T-helper 17 cell (primary cell): ENCODE data around the gene LHFPL3. TPM values are rescaled to one million over a fixed set of nuclear protein-coding genes. Genes with fewer than 3 reads are reported as not detected.

Experiments used
- ATAC-seq: fragments of 150-1000 bp; cut with Tn5 transposase; 2 replicates; pipeline ENCODE4 v1.10.0; 2021; ENCODE audit warnings: mild to moderate bottlenecking, moderate library complexity
- DNase-seq, 3 donors: peaks; one replicate each; pipeline versions ENCODE4 v3.0.0 to v3.0.0-alpha.2; 2020 to 2021
- H3K9me3 ChIP-seq: one replicate; pipeline ENCODE4 v1.7.0; 2013; ENCODE audit warnings: low read length, mild to moderate bottlenecking; ENCODE audit not compliant: control insufficient read depth, poor library complexity, severe bottlenecking
- H3K27ac Mint-ChIP-seq: one replicate; pipeline ENCODE4 v1.8.0; 2022; ENCODE audit warnings: mild to moderate bottlenecking, moderate library complexity, mixed read lengths
- H3K27me3 Mint-ChIP-seq: one replicate; pipeline ENCODE4 v1.8.0; 2022; ENCODE audit warnings: mixed read lengths
- H3K36me3 Mint-ChIP-seq: one replicate; pipeline ENCODE4 v1.8.0; 2022; ENCODE audit warnings: low read depth, mixed read lengths
- H3K4me1 Mint-ChIP-seq: one replicate; pipeline ENCODE4 v1.8.0; 2022; ENCODE audit warnings: mild to moderate bottlenecking, mixed read lengths
- H3K4me3 Mint-ChIP-seq: one replicate; pipeline ENCODE4 v1.8.0; 2022; ENCODE audit warnings: mild to moderate bottlenecking, moderate library complexity, mixed read lengths
- total RNA-seq, 4 donors: library from RNA in 2 of 4; stranded (reverse) in 2 of 4; gene quantifications; one replicate each; pipeline ENCODE4 v1.2.3 and lab custom pipeline; 2022 to 2026

The LHFPL3 gene
- total RNA-seq, 2 donors from 2014 or later = not detected

- Mint-ChIP-seq H3K4me1 (peaks cover 8% of the 10 kb centered on the region), H3K36me3 (no peaks in the 10 kb centered on the region), H3K27me3 (peaks cover 3% of the 10 kb centered on the region), H3K4me3 (peak overlapping the region; percentile 36), H3K27ac (peak overlapping the region; percentile 29)
- ATAC-seq = no peak
- no peak for DNase-seq
- H3K9me3 ChIP-seq = no peaks in the 10 kb centered on the region
Observed at GRCh38 chr7:104878577-104878976, 550.2 kb downstream of the LHFPL3 start.

DNA sequence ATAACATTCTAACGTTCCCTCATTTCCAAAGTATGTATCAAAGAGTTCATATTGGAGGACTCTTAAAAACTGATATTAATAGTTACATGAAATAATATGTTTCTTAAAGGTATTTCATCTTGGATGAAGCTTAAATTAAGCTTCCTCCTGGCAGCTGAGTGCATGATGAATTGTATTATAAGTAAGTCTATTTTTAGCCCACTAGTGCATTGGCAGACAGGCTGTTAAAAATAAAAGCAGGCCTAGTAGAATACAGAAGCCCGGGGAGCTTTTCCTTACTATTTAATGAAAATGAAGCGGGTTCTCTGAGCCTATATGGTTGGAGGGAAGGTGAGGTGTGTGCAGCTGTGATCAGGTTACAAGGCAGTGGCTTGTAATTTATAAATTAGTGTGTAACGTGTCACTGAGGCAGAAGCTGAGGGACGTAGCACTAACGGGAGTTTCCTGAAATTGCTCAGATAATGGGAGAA, 554.9 kb downstream of the LHFPL3 start:
- H3K4me1 Mint-ChIP-seq = peaks cover 8% of the 10 kb centered on the region
- H3K4me3 Mint-ChIP-seq = no peak overlapping the region
- H3K27ac Mint-ChIP-seq = no peak overlapping the region
- H3K27me3 Mint-ChIP-seq = peaks cover 22% of the 10 kb centered on the region
- no peak for ATAC-seq
- no peaks in the 10 kb centered on the region for H3K9me3 ChIP-seq
- DNase-seq = no peak
- H3K36me3 Mint-ChIP-seq = peaks cover 2% of the 10 kb centered on the region

GRCh38 chr7:104883718-104884452, 555.5 kb downstream of the LHFPL3 start:
- Mint-ChIP-seq H3K27ac (no peak overlapping the region), H3K4me1 (peaks cover 2% of the 10 kb centered on the region), H3K27me3 (peaks cover 22% of the 10 kb centered on the region), H3K4me3 (no peak overlapping the region), H3K36me3 (peaks cover 5% of the 10 kb centered on the region)
- DNase-seq = peak; percentile 59 to 66 (median 62)
- no peaks in the 10 kb centered on the region for H3K9me3 ChIP-seq
- ATAC-seq = peak; percentile 87

- Mint-ChIP-seq H3K4me3 (no peak overlapping the region), H3K27me3 (peaks cover 30% of the 10 kb centered on the region), H3K27ac (no peak overlapping the region), H3K36me3 (peaks cover 5% of the 10 kb centered on the region), H3K4me1 (peaks cover 2% of the 10 kb centered on the region)
- DNase-seq (no peak), ATAC-seq (no peak)
- H3K9me3 ChIP-seq = no peaks in the 10 kb centered on the region
Observed at GRCh38 chr7:104886651-104887050, 558.2 kb downstream of the LHFPL3 start.

- ATAC-seq = no peak
- Mint-ChIP-seq H3K27me3 (peaks cover 34% of the 10 kb centered on the region), H3K36me3 (peaks cover 5% of the 10 kb centered on the region), H3K27ac (no peak overlapping the region), H3K4me1 (no peaks in the 10 kb centered on the region), H3K4me3 (no peak overlapping the region)
- no peaks in the 10 kb centered on the region for H3K9me3 ChIP-seq
- DNase-seq = no peak
Observed at GRCh38 chr7:104890216-104890615, 561.8 kb downstream of the LHFPL3 start.

GRCh38 chr7:104891949-104892348, 563.5 kb downstream of the LHFPL3 start:
- Mint-ChIP-seq H3K27ac (no peak overlapping the region), H3K4me3 (no peak overlapping the region), H3K27me3 (peaks cover 22% of the 10 kb centered on the region), H3K4me1 (no peaks in the 10 kb centered on the region), H3K36me3 (peaks cover 3% of the 10 kb centered on the region)
- ATAC-seq = no peak
- DNase-seq = no peak
- no peaks in the 10 kb centered on the region for H3K9me3 ChIP-seq

DNA sequence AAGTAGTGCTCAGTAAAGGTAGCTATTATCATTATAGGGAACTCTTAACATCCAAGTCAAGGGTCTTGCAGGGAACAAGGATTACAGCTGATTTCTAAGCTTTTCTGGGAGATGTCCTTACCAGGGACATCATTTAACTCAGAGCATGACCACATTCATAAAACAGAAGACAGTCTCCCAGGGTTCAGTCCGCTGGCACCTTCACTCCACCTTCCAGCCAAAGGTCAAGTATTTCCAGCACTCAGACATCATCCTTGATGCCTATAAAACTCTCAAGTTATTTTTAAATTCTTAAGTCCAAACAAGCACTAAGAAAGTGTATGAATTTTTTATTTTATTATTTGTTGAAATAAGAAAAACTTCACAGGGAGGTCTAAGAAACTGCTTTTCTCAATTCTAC, 565.9 kb downstream of the LHFPL3 start:
- ATAC-seq = no peak
- H3K9me3 ChIP-seq = no peaks in the 10 kb centered on the region
- Mint-ChIP-seq H3K27me3 (peaks cover 17% of the 10 kb centered on the region), H3K36me3 (peaks cover 2% of the 10 kb centered on the region), H3K4me3 (no peak overlapping the region), H3K4me1 (peaks cover 7% of the 10 kb centered on the region), H3K27ac (no peak overlapping the region)
- no peak for DNase-seq

DNA sequence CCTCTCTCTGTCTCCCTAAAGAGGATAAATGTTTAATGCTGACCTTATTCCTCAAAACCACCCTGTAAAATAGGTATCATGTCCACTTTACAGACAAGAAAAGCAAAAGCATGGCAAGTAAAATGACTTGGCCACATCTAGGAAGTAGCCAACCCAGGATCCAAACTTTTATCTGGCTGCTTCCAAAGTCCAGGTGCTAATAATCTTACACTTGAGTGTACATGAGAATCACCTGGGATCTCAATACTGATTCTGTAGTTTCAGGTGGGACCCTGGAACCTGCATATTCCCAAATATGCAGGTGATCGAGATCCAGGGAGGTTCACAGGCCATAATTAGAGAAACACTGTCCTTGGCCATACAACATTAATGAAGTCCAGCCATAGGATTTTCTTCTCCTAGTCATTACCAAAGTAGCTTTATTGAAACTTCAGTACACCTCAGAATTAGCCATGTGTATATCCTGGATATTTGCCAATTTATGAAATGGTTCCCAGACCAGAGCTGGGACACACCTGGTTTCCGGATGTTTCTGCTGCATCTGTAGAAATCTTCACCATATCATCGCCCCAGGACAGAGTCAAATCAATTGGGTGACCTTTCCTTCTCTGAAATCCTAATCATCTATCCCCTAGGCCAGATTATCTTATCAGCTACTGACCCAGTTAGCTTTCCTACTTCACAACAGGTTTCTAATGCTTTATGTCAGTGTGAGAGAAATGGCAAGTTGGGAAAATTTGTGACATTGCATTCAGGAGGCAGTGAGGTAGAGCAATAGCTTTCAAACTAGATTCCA, 566.5 kb downstream of the LHFPL3 start:
- H3K27ac Mint-ChIP-seq = no peak overlapping the region
- ATAC-seq (no peak), DNase-seq (no peak)
- H3K9me3 ChIP-seq = no peaks in the 10 kb centered on the region
- peaks cover 7% of the 10 kb centered on the region for H3K4me1 Mint-ChIP-seq
- H3K36me3 Mint-ChIP-seq = peaks cover 2% of the 10 kb centered on the region
- peaks cover 17% of the 10 kb centered on the region for H3K27me3 Mint-ChIP-seq
- no peak overlapping the region for H3K4me3 Mint-ChIP-seq

DNA sequence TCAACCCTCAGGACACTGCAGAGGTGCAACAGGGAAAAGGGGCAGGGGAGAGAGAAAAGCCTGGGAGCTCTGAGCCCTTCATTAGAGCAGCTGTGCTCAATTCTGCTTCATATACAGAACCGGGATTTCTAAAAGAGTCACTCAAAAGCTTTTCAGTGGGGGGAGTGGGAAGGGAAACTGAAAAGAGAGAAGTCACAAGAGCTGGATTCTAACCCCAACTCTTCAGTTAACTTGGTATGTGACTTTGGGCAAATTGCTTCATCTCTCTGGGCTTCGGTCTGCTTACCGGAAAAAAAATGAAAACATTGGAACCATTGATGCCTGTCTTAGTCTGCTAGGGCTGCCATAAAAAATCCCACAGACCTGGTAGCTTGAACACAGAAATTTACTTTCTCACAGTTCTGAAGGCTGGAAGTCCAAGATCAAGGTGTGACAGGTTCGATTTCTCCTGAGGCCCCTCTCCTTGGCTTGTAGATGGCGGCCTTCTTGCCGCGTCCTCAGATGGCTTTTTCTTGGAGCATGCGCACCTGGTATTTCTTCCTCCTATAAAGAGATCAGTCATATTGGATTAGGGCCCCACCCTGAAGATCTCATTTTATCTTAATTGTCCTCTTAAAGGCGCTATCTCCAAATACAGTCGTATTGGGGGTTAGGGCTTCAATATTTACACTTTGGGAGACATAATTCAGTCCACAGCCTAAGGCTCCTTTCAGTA, 567.3 kb downstream of the LHFPL3 start:
- no peak overlapping the region for H3K4me3 Mint-ChIP-seq

GRCh38 chr7:104898434-104898833, 570.0 kb downstream of the LHFPL3 start:
- no peak overlapping the region for H3K4me3 Mint-ChIP-seq

More for the DNA sequence above, 567.3 kb downstream of the LHFPL3 start:
- DNase-seq (no peak), ATAC-seq (no peak)
- H3K36me3 Mint-ChIP-seq = peaks cover 2% of the 10 kb centered on the region
- peaks cover 7% of the 10 kb centered on the region for H3K4me1 Mint-ChIP-seq
- no peak overlapping the region for H3K27ac Mint-ChIP-seq
- H3K27me3 Mint-ChIP-seq = peaks cover 14% of the 10 kb centered on the region
- H3K9me3 ChIP-seq = no peaks in the 10 kb centered on the region

GRCh38 chr7:104900525-104901239, 572.3 kb downstream of the LHFPL3 start:
- H3K9me3 ChIP-seq = no peaks in the 10 kb centered on the region
- H3K4me3 Mint-ChIP-seq = no peak overlapping the region
- ATAC-seq = no peak
- DNase-seq = no peak
- H3K27ac Mint-ChIP-seq = no peak overlapping the region
- H3K36me3 Mint-ChIP-seq = peaks cover 2% of the 10 kb centered on the region
- H3K4me1 Mint-ChIP-seq = peaks cover 7% of the 10 kb centered on the region
- H3K27me3 Mint-ChIP-seq = peaks cover 6% of the 10 kb centered on the region

More at GRCh38 chr7:104898434-104898833, 570.0 kb downstream of the LHFPL3 start:
- H3K9me3 ChIP-seq = no peaks in the 10 kb centered on the region
- H3K36me3 Mint-ChIP-seq = peaks cover 2% of the 10 kb centered on the region
- DNase-seq (no peak), ATAC-seq (no peak)
- peaks cover 7% of the 10 kb centered on the region for H3K4me1 Mint-ChIP-seq
- H3K27ac Mint-ChIP-seq = no peak overlapping the region
- H3K27me3 Mint-ChIP-seq = peaks cover 12% of the 10 kb centered on the region

- DNase-seq = no peak
- ATAC-seq = no peak
- Mint-ChIP-seq H3K36me3 (peaks cover 2% of the 10 kb centered on the region), H3K27me3 (peaks cover 12% of the 10 kb centered on the region), H3K27ac (no peak overlapping the region), H3K4me3 (no peak overlapping the region), H3K4me1 (peaks cover 7% of the 10 kb centered on the region)
- H3K9me3 ChIP-seq = no peaks in the 10 kb centered on the region
Observed at GRCh38 chr7:104901240-104901619, 572.8 kb downstream of the LHFPL3 start.
